ENCODE measurements around the gene RFTN1. TPM values are rescaled to one million over a fixed set of nuclear protein-coding genes. Genes with fewer than 3 reads are reported as not detected.

Gene RFTN1
- total and polyA plus RNA-seq, 10 of the 15 experiments (the other 5 are each of a cell fraction or from before 2014, with no cell fraction given), result 20.6 to 213 (median 147) TPM

DNA sequence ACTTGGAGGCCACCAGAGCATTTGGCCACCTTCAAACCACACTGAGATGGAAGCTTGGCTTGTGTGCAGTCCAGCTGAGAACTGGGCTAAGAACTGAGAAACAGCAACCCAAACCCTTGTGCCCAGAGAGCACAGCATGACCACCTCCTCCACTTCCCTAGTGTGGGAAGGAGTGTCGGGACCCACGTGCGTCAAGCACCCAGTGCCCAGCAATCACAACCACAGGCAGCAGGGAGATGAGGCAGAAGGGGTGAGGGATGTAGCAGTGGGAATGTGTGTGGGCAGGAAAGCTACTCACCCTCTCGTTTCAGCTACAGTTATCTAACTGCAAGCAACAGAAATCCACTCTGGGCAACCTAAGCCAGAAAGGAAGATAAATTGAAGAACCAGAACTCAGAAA lies 25.0 kb upstream of the RFTN1 start:
- intact Hi-C loops (cut with micrococcal nuclease; ENCODE audit: unreplicated experiment), result no loop called here
- ATAC-seq, result no peak
- ChIA-PET SMC1A (ENCODE audit: uncharacterized antibody, unreplicated experiment) (interaction anchor here (0.6 to 3.2 kb wide), 6 partner anchors 9 to 30 kb away, joined by 3 to 10 read pairs (median 4); no protein-coding TSS in a partner anchor), CTCF (interaction anchor here (1.0 to 3.0 kb wide), 4 partner anchors 9 to 248 kb away, joined by 3 to 11 read pairs (median 6); no protein-coding TSS in a partner anchor), RAD21 (ENCODE audit: unreplicated experiment) (interaction anchor here (0.6 to 3.3 kb wide), 3 partner anchors 11 to 22 kb away, joined by 3 to 8 read pairs (median 4); no protein-coding TSS in a partner anchor), POLR2A (interaction anchor here (1.0 kb wide), 1 partner anchor 14 kb away, joined by 9 read pairs; no protein-coding TSS in a partner anchor)
- Histone ChIP-seq H3K36me3 (ENCODE audit: control insufficient read depth in 2 of 2, insufficient read depth in 2 of 2, low read length in 1 of 2) (no peaks in the 10 kb centered on the region), H3K9ac (ENCODE audit: control insufficient read depth, insufficient read depth, low read length) (no peak overlapping the region), H3K9me3 (replicated peaks; ENCODE audit: control insufficient read depth, insufficient read depth, low read length) (no peaks in the 10 kb centered on the region), H3K27ac (ENCODE audit: control insufficient read depth, insufficient read depth) (no peak overlapping the region), H3K4me1 (ENCODE audit: control insufficient read depth, insufficient read depth, low read length) (no peaks in the 10 kb centered on the region), H3K79me2 (ENCODE audit: control insufficient read depth, insufficient read depth, low read length) (no peaks in the 10 kb centered on the region), H3K27me3 (replicated peaks in 1 of 2; ENCODE audit: control insufficient read depth in 2 of 2, insufficient read depth in 2 of 2, low read length in 1 of 2) (no peaks in the 10 kb centered on the region), H3K4me3 (no peak overlapping the region), H2AFZ (ENCODE audit: control insufficient read depth, low read depth, low read length) (no peak overlapping the region), H4K20me1 (ENCODE audit: control insufficient read depth, insufficient read depth) (no peaks in the 10 kb centered on the region), H3K4me2 (ENCODE audit: control insufficient read depth, insufficient read depth) (no peak overlapping the region)
- no TSS peak for BruUV-seq (replicated peaks)
- no peak for DNase-seq (ENCODE audit: low read depth, low spot score)
- WGBS (ENCODE audit: insufficient coverage, insufficient replicate concordance, low lambda C conversion rate, missing lambda C conversion rate), result 40% methylated on average over 4 of the region's 4 CpGs
- TF ChIP-seq PML (IDR thresholded peaks at IDR 0.05; ENCODE audit: low read length) (no peak), TCF12 (IDR thresholded peaks at IDR 0.05; ENCODE audit: low read depth, low read length) (no peak), SP1 (IDR thresholded peaks at IDR 0.05; ENCODE audit: low read depth, low read length) (no peak), KAT2A (conservative IDR thresholded peaks at IDR 0.05; ENCODE audit: control insufficient read depth, low read depth, low read length) (no peak), BMI1 (IDR thresholded peaks at IDR 0.05; ENCODE audit: borderline replicate concordance) (no peak), NFXL1 (IDR thresholded peaks at IDR 0.05; ENCODE audit: borderline replicate concordance) (no peak)
- TF ChIP-seq, protein P1, sequence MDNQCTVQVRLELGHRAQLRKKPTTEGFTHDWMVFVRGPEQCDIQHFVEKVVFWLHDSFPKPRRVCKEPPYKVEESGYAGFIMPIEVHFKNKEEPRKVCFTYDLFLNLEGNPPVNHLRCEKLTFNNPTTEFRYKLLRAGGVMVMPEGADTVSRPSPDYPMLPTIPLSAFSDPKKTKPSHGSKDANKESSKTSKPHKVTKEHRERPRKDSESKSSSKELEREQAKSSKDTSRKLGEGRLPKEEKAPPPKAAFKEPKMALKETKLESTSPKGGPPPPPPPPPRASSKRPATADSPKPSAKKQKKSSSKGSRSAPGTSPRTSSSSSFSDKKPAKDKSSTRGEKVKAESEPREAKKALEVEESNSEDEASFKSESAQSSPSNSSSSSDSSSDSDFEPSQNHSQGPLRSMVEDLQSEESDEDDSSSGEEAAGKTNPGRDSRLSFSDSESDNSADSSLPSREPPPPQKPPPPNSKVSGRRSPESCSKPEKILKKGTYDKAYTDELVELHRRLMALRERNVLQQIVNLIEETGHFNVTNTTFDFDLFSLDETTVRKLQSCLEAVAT (IDR thresholded peaks at IDR 0.05), result no peak
- in situ Hi-C loops (cut with MboI), result no loop called here
- no peak for FAIRE-seq
